Daoy (cell line): Measurements from ENCODE around the gene ABCF3. TPM values are rescaled to one million over a fixed set of nuclear protein-coding genes. Genes with fewer than 3 reads are reported as not detected.

Experiments
- DNase-seq: peaks from one replicate; pipeline ENCODE4 v3.0.0-alpha.2; 2015; ENCODE audit warnings: low read depth
- total RNA-seq: library from RNA; depleted of rRNA; stranded (reverse); fragments of >200 nt; shearing (Covaris generic); gene quantifications from 2 replicates; pipeline ENCODE4 v1.2.3, GENCODE V29; 2014

The ABCF3 gene
- total RNA-seq, 1 experiment from 2014 or later, result 28.1 TPM

DNA sequence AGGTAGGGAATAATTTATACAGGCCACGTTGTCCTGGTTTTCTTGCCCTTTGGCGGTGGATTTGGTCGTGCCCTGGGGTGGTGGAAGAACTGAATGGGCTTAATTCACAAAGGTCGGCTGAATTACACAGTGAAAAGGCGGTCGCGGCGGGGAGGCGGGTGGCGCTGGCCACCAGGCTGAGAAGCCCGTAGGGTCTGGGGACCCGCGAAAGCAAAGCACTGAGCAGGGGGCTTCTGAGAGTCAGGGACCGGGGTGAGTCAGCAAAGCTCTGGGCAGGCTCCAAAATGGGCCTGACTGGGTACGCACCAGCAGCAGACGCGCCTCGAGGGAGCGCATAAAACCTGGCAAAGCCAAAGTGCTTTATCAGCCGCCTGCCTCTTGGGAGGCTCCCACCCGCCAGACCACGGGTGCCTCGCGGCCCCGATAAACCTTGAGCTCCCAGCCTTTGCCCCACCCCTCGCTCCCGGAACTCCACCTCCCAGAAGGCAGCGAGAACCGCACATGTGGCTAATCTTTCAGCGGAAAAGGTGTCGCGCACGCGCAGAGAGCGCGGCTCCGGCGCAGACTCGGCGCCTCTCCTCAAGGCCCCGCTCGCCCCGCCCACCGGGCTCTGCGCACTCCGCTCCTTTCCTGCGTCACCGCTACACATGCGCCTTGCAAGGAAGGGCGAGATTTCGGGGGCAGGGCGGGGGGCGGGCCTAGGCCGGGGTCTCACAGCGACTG is 377 bp upstream of the ABCF3 start:
- peak; percentile 100 for DNase-seq

DNA sequence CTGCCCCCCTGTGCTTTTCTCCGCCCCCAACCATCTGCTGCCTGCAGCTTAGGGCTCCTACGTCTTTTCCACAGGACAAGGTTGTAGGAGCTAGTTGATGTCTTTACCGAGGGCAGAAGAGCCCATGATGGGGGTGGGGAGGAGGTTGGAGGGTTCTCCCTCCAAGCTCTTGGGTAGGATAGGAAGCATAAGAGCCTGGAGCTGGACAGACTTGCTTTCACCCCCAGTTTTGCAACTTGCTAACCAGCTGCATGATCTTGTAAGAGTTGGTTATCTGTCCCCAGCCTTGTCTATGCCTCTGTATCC is 856 bp downstream of the ABCF3 start:
- DNase-seq, result no peak

DNA sequence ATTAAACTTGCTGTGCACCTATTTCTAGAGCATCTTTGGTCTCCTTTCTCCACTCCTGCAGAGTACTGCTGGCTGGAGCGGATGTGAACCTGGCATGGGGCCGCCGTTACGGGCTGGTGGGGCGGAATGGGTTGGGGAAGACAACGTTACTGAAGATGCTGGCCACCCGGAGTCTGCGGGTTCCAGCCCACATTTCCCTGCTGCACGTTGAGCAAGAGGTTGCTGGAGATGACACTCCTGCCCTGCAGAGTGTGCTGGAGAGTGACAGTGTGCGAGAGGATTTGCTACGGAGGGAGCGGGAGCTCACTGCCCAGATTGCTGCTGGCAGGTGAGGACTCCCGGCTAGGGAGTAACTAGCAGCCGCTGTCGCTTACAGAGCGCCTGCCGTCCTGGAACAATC is 2.1 kb downstream of the ABCF3 start:
- no peak for DNase-seq

DNA sequence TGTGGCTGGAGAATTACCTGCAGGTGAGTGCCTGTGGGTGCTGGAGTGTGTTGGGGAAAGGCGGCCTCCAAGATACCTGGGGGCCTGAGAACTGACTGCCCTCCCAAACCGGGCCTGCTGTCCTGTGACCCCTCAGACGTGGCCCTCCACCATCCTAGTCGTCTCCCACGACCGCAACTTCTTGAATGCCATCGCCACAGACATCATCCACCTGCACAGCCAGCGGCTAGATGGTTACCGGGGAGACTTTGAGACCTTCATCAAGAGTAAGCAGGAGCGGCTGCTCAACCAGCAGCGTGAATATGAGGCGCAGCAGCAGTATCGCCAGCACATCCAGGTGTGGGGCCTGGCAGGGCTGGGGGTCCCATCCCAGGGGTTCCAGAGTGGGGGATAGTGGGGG is 3.4 kb downstream of the ABCF3 start:
- no peak for DNase-seq

DNA sequence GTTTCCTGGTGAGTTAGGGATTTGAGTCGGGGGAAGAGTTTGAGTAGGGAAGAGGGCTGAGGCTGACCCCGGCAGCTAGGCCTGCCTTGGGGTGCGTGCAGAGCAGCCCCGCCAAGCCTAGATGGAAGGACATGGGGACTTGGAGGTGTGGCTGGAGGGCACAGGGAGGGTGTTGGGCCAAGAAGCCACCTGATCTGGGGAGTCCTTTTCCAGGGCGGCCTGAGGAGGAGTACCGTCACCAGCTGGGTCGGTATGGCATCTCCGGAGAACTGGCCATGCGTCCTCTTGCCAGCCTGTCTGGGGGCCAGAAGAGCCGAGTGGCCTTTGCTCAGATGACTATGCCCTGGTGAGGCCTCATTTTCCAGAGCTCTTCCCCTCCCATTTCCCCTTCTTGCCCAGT is 6.9 kb downstream of the ABCF3 start:
- no peak for DNase-seq

DNA sequence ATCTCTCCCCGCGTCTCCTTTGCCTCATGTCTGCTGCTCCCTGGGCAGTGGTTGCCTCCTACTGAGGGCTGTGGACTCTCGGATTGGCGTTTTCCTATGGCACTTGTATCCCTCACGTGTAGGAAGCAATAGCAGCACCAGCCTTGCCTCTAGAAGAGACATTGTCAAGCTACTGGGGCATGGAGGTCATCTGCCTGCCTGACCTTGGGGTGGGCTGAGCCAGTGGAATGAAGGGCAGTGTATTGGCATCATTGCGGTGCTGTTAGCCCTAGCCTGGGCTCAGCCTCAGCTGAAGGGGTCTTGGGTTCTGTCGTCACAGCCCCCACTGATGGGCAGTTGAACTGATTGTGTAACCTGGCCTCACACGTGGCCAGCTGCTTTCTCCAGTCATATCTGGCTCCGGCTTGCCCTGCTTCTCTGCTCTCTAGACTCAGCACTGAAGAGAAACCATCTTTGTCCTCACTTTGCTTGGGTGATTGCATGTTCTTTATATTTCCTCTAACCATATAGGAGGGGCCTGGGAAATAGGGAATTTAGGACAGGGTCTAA is 8.1 kb downstream of the ABCF3 start:
- DNase-seq, result no peak

DNA sequence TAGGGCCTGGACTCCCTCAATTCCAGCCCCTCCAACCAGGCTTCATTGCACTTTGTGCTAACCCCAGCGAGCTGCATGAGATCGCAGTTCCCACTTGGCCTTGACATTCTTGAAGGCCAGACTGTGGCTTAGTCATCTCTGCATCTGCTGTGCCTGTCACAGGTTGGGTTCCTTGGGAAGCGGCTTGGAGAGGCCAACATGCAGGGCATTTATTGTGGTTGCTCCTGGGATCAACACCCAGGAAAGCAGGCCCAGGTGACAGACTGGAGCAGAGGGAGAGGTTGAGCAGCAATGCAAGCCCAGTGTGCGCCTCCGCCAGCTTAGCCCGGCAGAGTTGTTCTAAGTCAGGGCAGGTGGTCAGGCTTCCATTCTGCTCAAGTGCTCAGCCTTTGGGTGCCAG is 10.5 kb downstream of the ABCF3 start:
- no peak for DNase-seq

DNA sequence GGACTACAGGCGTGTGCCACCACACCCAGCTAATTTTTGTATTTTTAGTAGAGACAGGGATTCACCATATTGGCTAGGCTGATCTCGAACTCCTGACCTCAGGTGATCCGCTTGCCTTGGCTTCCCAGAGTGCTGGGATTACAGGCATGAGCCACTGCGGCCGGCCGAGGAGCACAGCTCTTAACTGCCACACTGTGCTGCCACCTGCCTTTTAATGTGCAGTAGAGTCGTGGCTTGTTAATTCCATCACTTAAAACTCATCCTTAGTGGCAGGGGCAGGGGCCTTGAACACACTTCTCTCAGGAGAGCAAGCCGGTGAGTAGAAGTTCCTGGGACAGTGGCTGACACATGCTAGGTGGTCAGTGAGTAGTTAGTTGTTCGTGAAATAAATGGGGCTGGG is 12.5 kb downstream of the ABCF3 start:
- no peak for DNase-seq

DNA sequence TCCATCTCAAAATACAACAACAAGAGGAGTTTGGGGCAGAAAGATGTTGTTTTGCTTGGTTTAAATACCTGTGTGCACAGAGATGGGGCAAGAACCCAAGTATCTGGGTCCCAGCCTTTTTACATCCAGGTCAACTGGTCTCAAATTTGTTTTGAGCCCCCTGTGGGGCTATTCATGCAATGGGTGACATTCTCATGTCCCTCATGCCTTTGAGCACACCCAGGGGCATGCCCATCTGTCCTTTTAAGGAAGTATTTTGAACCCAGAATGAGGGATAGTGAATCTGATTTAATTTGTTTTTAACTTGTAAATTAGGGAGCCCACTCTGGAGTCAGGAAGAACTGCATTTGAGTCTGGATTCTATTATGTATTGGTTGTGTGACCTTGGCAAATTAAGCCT is 14.8 kb downstream of the ABCF3 start:
- DNase-seq, result no peak

DNA sequence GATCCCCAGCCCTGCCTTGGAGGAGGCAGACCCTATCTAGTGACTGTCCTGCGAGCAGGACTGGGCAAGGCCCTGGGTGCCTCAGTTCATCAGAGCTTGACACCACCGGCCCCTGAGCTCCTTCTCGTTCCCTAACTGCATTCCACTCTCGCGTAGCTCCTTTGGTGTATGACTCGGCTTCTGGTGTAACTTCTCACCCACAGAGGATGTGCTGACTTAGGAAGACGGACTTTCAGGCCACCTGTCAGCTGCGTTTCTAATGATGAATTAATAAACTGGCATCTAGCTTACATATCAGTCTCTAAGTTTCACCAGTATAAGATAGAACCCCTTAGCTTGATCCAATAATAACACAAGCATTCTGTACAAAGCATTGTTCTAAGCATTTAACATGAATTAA is 17.5 kb downstream of the ABCF3 start:
- DNase-seq, result no peak

DNA sequence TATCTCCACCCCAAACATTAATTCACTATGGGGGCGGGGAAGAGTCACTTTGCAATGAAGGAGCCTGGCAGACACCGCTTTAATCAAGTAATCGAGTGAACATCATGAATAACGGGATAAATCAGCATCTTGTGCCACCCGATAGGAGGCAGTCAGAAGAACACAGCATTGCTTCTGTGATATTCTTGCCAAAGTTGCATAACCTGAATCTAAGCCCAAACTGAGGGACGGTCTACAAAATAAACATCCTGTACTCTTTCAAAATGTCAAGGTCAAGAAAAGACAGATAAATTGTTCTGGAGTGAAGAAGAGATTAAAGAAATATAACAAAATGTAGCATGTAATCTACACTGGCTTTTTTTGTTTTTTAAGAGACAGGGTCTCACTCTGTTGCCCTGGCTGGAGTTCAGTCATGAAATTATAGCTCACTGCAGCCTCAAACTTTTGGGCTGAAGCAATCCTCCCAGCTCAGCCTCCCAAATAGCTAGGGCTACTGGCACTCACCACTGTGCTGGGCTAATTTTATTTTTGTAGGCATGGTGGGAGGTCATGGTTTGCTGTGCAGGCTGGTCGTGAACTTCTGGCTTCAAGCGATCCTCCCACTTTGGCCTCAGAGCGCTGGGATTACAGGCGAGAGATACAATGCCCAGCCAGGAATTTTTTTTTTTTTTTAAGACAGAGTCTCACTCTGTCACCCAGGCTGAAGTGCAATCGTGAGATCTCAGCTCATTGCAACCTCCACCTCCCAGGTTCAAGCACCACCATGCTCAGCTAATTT is 23.3 kb downstream of the ABCF3 start:
- no peak for DNase-seq

DNA sequence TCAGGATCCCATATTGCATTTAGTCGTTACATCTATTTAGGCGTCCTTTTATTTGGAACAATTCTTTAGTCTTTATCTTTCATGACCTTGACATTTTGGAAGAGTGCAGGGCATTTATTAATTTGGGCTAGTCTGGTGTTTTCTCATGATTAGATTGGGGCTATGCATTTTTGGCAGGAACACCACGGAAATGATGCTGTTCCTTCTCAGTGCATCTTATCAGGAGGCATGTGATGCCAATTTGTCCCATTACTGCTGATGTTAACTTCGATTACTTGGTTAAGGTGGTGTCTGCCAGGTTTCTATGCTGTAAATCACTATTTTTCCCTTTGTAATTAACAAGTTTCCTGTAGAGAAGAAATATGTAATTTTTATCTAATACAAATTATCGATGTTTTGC is 25.3 kb downstream of the ABCF3 start:
- DNase-seq, result no peak

DNA sequence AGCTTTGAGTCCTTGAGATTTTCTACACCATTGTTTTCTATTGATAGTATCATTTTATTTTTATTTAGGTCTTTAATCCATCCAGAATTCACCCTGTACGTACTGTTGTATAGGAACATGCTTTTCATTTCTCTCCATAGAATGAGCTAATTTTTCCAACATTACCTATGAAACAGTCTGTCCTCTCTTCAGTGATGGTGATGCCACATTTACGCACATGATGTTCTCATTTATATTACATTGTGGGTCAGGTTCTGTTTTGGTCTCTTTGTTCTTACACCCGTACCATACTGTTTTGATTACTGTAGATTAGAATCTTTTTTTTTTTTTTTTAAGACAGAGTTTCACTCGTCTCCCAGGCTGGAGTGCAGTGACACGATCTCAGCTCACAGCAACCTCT is 25.7 kb downstream of the ABCF3 start:
- DNase-seq, result no peak

DNA sequence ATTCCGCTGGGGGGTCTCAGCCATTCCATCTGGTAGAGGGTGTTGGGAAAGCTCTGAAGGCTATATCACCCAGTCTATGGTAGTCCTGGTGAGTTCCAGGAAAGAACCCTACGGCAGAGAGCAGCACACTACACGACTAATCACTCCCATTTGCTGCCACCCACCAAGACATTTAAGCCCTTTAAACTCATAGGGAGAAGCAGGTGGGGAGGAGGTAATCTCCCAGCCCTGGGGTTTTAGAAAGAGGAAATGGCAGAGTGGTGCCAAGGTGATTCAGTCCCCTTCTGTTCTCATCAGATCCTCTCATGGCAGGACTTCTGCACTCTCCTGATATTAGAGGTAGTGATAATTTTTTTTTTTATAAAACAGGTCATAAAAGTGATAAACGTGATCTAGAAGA is 32.8 kb downstream of the ABCF3 start:
- DNase-seq, result no peak

DNA sequence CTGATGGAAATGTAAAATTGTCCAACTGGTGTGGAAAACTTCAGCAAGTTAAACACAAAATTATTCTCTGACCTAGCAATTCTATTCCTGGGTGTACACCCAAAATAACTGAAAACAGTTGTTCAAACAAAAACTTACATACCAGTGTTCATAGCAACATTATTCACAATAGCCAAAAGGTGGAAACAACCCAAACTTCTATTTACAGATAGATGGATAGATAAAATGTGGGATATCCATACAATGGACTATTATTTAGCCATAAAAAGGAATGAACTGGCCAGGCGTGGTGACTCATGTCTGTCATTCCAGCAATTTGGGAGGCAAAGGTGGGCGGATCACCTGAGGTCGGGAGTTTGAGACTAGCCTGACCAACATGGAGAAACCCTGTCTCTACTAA is 36.5 kb downstream of the ABCF3 start:
- no peak for DNase-seq

DNA sequence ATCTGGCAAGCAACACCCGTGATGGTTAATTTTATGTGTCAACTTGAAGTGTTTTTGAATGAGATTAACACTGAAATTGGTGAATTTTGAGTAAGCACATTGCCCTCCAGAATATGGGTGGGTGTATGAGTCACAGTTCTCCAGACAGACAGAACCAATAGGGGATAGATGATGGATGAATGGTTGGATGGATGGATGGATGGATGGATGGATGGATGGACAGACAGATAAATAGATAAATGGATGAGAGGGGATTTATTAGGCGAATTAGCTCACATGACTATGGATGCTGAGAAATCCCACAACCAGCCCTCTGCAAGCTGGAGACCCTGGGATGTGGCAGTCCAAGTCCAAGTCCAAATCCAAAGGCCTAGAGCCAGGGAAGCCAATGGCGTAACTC is 37.9 kb downstream of the ABCF3 start:
- DNase-seq, result no peak

DNA sequence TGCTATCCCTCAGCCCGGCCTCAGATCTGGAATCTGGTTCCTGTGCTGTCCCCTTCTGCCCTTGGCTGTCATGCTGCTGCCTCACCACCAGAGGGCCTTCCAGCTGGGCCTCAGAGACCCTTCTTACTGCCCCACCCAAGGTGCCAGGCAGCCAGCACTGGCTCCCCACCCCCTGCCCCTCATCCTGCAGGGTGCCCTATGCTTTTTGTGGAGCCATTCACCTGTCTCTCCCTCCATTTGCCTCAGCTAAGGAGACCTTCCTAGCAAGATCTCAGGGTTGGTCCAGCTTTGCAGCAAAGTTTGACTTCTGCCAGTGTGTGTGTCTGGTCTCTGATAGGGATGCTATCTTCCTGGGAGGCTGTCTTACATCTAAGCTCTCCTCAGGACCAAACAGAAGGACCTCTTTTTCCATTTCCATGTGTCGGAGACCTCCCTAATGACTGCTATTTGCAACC is 41.5 kb downstream of the ABCF3 start:
- peak; percentile 62 for DNase-seq

DNA sequence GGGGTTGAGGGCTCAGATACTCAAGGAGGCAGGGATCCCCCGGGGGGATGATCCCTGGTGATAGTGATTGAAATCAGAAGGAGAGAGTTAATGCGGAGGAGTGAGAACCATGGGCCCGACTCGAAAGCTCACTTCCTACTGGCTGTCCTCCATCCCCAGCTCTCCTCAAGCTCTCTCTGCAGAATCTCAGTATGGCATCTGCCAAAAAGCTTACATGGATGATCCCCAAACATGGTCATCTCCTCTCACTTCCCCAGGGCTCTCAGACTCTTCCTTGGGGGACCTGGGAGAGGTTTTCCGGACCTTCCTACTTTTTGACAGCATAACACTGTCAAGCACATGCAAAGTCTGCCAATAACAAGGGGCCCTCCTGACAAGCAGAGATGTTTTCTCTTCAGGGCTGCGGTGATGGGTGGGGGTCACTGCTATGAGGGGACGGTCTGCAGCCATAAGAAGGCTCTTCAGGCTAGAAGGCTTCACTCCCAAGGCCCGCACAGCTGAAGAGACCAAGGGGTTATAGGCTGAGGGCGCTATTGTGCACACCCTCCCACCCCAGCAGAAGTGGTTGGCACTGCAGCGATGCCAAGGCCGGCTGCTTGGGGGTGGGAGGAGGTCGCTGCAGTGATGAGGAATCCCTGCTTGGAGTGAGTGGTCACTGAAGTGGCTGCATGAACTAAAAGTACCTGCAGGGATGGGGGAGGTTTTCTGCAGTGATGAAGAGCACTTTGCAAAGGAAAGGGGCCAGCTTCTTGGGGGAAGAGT is 42.6 kb downstream of the ABCF3 start:
- no peak for DNase-seq

DNA sequence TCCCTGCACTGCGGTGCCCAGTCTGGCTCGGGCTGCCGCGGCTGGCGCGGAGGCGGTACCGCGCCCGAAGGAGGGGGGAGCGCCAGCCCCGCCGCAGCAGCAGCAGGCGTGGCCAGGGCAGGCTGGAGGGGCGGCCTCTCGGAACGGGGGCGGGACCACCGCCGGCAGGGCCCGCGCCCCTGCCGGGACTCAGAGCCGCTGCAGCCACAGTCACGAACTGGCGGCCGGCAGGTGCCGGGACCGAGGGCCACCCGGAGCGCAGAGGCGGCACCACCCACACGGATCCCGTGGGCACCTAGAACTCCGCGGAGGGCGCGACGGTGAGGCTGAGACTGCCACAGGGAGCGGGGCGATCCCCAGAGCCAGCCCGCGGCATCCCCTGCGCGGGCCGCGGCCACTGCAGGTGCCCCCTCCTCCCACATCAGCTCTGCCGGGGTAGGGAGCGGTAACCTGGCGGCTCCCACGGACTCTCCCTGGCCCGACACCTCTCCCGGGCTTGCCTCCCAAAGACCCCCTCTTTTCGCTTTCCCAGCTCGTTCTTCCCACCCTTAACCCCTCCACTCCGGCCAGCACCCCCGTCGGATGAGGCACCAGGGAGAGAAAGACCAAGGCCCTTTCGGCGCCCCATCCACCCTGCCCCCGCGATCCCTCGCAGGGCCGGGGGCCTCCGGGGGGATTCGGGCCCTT is 43.5 kb downstream of the ABCF3 start, which contains the start of gene VWA5B2:
VWA5B2 (plus strand) TSS at position 192 of the 687 bp plus-strand sequence. CDS start 944 bp downstream, outside the sequence.
- peak; percentile 83 for DNase-seq

DNA sequence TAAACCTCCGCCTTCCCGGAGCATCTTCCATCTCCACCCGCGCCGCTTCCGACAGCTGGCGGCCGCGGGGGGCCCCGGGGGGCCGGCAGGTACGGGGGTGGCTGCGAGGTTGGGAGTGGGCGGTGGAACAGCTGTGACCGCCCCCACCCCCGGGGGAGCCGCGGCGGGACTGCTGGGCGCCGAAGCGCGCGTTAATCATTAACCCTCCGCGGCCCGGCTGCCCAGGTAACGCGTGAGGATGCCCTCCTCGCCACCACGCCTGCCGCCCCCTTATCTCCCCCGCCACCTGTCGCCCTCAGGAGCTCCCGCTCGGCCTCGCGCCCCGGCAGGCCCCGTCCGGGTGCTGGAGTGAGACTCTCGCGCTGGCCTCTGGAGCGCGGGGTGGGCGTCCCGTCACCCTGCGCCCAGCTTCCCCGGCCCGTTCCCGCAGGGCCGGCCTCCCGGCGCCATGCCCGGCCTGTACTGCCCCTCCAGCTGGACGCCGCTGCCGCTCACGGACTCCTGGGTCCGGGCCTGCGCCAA is 44.1 kb downstream of the ABCF3 start:
- no peak for DNase-seq
